Stomach smooth muscle (tissue), 2 donors: ENCODE results near the gene MAP3K6.

Source experiments
- H3K27ac ChIP-seq: one replicate; pipeline ENCODE4 v1.7.0; 2013; ENCODE audit warnings: mild to moderate bottlenecking, low read length, inconsistent platforms
- H3K27me3 ChIP-seq, 2 donors: one replicate each; pipeline ENCODE4 v1.7.0; 2013; ENCODE audit warnings: low read length in 2 of 2; ENCODE audit not compliant: insufficient read depth in 2 of 2, control insufficient read depth in 1 of 2
- H3K36me3 ChIP-seq, 2 donors: one replicate each; pipeline ENCODE4 v1.7.0; 2013; ENCODE audit warnings: low read length in 2 of 2; ENCODE audit not compliant: control insufficient read depth in 2 of 2, insufficient read depth in 2 of 2
- H3K4me1 ChIP-seq: one replicate; pipeline ENCODE4 v1.7.0; 2013; ENCODE audit warnings: low read length; ENCODE audit not compliant: control insufficient read depth, insufficient read depth
- H3K4me3 ChIP-seq, 2 donors: one replicate each; pipeline ENCODE4 v1.7.0; 2013; ENCODE audit warnings: low read length in 2 of 2
- H3K9ac ChIP-seq, 2 donors: one replicate each; pipeline ENCODE4 v1.7.0; 2013; ENCODE audit warnings: low read length in 2 of 2, mild to moderate bottlenecking in 1 of 2
- H3K9me3 ChIP-seq, 2 donors: one replicate each; pipeline ENCODE4 v1.7.0; 2013; ENCODE audit warnings: low read length in 2 of 2; ENCODE audit not compliant: control insufficient read depth in 2 of 2
- donor health status: healthy.
- donor health status: Pancreatic carcinoma.

The MAP3K6 gene

DNA sequence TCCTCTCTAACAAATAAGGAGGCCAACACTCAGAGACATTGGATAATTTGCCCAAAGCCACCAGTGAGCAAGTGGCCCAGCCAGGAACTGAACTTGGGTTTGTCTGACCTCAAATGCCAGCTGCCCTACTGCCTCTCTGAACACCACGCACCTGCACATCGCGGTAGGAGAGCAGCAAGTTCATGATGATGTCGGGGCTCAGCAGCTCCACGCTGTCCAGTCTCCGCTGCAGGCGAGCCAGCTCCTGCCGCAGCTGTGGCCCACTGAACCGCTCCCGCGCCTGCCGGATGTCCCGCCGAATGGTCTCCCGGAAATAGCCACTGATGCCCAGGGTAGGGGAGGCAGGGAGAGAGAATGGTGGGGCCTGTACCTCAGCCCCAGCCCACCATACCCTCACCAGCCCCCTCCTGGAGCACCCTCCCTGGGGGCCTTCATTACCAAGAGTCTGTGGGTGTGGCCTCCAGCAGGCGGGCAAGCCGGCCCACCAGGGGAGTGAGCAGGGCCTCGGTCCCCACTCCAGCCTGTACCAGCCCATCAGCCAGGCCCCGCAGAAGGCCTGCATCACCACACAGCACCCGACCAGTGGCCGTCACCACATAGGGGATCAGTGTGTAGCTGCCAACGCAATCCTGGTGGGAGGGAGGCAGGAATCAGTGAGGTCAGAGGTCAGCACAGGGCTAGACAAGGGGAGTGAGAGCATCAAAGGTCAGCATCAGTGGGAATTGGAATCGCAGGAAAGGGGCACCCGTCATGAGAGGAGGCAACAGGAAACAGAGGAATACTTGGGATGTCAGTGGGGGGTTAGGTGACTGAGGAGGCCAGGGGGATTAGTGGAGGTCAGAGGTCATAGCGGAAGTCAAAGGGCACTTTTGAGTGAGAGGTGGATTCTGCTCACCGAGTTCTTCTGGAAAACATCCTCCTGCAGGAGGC, 2.7 kb downstream of the MAP3K6 start:
- Histone ChIP-seq H3K9ac (peak overlapping the region in 1 of 2 donors; percentile 29), H3K27ac (peak overlapping the region; percentile 95), H3K4me1 (peaks cover 24% of the 10 kb centered on the region), H3K9me3 (no peaks in the 10 kb centered on the region), H3K36me3 (peaks cover 9 to 27% of the 10 kb centered on the region in 2 donors), H3K4me3 (no peak overlapping the region), H3K27me3 (no peaks in the 10 kb centered on the region)

GRCh38 chr1:27361553-27361952, 5.2 kb downstream of the MAP3K6 start:
- H3K27ac ChIP-seq = no peak overlapping the region
- H3K9me3 ChIP-seq = no peaks in the 10 kb centered on the region
- no peak overlapping the region for H3K4me3 ChIP-seq
- H3K27me3 ChIP-seq = no peaks in the 10 kb centered on the region
- H3K36me3 ChIP-seq = peaks cover 12 to 38% of the 10 kb centered on the region in 2 donors
- no peak overlapping the region for H3K9ac ChIP-seq
- peaks cover 22% of the 10 kb centered on the region for H3K4me1 ChIP-seq

GRCh38 chr1:27361044-27361402, 5.7 kb downstream of the MAP3K6 start:
- Histone ChIP-seq H3K4me1 (peaks cover 22% of the 10 kb centered on the region), H3K27me3 (no peaks in the 10 kb centered on the region), H3K36me3 (peaks cover 15 to 42% of the 10 kb centered on the region in 2 donors), H3K4me3 (peak overlapping the region in 1 of 2 donors; percentile 55), H3K27ac (no peak overlapping the region), H3K9me3 (no peaks in the 10 kb centered on the region), H3K9ac (no peak overlapping the region)

- H3K27me3 ChIP-seq = no peaks in the 10 kb centered on the region
- H3K4me1 ChIP-seq = peaks cover 22% of the 10 kb centered on the region
- H3K36me3 ChIP-seq = peaks cover 21 to 48% of the 10 kb centered on the region in 2 donors
- H3K4me3 ChIP-seq = peak overlapping the region; percentile 18 to 55
- H3K9ac ChIP-seq = peak overlapping the region in 1 of 2 donors; percentile 40
- H3K9me3 ChIP-seq = no peaks in the 10 kb centered on the region
- H3K27ac ChIP-seq = no peak overlapping the region
Measured at GRCh38 chr1:27360159-27361043, 6.4 kb downstream of the MAP3K6 start.

DNA sequence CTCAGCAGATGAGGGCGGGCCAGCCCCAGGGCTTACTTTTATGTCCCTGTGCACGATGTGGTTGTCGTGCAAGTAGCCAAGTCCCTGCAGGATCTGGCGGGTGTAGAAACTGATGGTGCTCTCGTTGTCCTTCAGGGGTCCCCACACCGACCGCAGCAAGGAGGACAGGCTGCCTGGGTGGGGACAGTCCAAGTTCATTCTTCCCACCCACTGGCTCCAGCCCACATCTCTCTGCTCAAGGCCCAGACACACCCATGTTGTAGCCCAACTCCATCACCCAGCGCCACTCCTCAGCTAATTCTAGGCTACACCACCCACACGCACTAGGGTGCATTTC, 7.0 kb downstream of the MAP3K6 start:
- Histone ChIP-seq H3K27ac (no peak overlapping the region), H3K9me3 (no peaks in the 10 kb centered on the region), H3K36me3 (peaks cover 24 to 50% of the 10 kb centered on the region in 2 donors), H3K9ac (no peak overlapping the region), H3K4me3 (no peak overlapping the region), H3K4me1 (peaks cover 17% of the 10 kb centered on the region), H3K27me3 (no peaks in the 10 kb centered on the region)

GRCh38 chr1:27358928-27359313, 7.8 kb downstream of the MAP3K6 start:
- Histone ChIP-seq H3K9ac (no peak overlapping the region), H3K27ac (no peak overlapping the region), H3K27me3 (no peaks in the 10 kb centered on the region), H3K4me1 (peaks cover 11% of the 10 kb centered on the region), H3K9me3 (no peaks in the 10 kb centered on the region), H3K36me3 (peaks cover 24 to 45% of the 10 kb centered on the region in 2 donors), H3K4me3 (no peak overlapping the region)

DNA sequence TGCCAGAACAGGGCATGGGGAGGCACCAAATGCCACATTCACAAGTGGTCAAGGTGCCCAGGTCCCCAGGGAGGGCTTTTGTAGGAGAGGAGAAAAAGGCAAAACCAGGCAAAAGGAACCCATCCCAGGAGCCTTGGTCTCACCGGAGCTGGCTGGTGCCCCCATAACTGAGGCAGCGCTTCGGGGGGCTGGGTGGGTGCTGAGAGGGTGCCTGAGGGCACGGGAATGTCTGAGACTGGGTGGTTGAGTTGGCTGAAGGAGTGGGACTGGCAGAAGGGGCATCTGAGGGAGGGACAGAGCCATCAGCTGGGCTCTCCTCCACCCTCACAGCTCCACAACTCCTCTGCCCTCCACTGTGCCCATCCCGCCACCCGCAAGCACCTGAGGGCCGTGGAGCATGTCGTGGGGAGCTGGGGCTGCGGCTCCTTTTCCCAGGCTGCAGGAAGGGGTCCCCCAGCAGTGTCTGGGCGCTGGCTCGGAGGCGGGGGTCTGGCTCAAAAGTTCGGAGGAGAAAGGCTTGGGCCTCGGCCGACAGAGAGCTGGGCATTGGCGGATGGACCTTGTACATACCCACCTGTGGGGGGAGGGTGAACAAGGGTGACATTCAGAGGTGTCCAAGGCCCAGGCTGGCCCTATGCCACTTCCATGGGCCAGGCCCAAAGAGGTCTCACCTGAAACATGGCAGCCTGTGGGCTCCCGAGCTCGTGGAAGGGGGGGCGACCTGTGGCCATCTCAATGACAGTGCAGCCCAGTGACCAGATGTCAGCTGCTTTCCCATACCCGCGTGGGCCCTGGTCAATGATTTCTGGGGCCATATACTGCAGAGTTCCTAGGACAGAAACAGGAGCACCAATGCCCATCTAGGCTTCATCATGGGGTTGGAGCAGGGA, 8.5 kb downstream of the MAP3K6 start:
- H3K36me3 ChIP-seq = peaks cover 21 to 41% of the 10 kb centered on the region in 2 donors
- no peak overlapping the region for H3K9ac ChIP-seq

DNA sequence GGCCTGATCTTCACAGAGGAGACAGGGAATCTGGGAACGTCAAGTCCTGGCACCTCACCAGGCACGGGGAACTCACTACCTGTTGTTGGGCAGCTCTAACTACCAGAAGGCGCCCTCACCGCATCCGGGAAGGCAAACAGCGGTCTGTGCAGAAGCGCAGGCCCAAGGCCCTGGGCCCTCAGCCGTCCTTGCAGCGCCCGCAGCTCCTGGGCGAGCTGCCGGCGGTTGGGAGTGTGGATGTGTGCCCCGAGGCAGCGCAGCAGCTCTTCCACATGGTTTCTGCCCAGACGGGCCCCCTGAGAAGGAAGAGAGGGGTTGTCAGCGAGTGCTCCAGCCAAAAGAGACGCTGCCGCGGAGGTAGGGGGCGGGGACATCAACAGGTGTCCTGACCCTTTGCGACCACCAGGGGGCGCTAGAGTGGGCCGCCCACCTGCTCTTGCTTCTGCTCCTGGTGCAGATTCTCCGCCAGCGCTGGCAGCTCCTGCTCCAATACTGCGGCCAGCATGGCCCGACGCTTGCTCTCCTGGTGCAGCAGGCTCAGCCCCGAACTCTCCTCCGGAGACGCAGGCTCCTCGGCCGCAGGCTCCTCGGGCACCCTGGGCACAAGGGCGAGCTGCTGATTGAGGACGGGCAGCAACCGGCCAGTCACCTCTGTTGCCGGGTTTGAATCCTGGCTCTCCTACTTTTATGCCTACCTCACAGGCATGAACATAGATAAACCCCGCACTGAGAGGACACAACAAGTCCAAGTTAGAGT, 9.3 kb downstream of the MAP3K6 start:
- no peaks in the 10 kb centered on the region for H3K9me3 ChIP-seq
- peak overlapping the region in 1 of 2 donors; percentile 49 for H3K4me3 ChIP-seq
- H3K4me1 ChIP-seq = peaks cover 11% of the 10 kb centered on the region
- no peak overlapping the region for H3K27ac ChIP-seq
- peaks cover 21 to 33% of the 10 kb centered on the region in 2 donors for H3K36me3 ChIP-seq
- H3K27me3 ChIP-seq = no peaks in the 10 kb centered on the region
- H3K9ac ChIP-seq = peak overlapping the region in 1 of 2 donors; percentile 36

More for the DNA sequence above, 8.5 kb downstream of the MAP3K6 start:
- Histone ChIP-seq H3K27ac (no peak overlapping the region), H3K4me1 (peaks cover 11% of the 10 kb centered on the region), H3K4me3 (no peak overlapping the region), H3K9me3 (no peaks in the 10 kb centered on the region), H3K27me3 (no peaks in the 10 kb centered on the region)

DNA sequence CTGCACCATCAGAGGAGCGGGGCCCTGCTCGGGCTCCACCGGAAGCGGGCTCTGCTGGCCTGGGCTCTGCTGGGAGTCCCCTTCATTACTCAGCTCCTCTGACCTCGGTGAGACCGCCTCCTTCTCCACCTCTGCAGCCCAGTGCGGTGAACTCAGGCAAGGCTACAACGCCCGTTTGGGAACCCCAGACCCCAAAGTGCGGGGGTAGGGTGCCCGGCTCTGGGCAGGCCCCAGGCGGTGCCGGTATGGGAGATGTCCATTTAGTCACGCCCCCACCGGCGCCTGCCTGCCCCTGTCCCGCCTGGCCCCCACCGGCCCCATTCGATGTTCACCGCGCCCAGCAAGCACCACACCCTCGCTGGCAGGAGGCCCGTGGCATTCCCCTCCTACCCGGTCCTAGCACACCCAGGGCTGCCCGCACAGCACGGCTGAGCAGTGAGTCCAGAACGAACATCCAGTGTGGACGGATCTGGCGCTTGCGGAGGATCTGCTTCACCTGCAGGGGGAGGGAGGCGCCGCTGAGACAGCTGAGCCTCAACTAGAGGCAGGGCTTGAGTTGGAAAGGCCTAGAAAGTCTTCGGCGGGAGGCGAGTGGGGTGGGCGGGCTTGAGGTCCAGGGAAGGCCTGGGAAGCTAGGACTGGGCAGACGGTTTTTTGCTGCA, 10.0 kb downstream of the MAP3K6 start:
- no peak overlapping the region for H3K4me3 ChIP-seq
- H3K9ac ChIP-seq = no peak overlapping the region

More for the DNA sequence above, 10.0 kb downstream of the MAP3K6 start:
- Histone ChIP-seq H3K4me1 (peaks cover 11% of the 10 kb centered on the region), H3K27me3 (no peaks in the 10 kb centered on the region), H3K27ac (no peak overlapping the region), H3K36me3 (peaks cover 17 to 29% of the 10 kb centered on the region in 2 donors), H3K9me3 (no peaks in the 10 kb centered on the region)
